CD4-positive, CD25-positive, alpha-beta regulatory T cell (primary cell): ENCODE measurements around the gene R3HDM4. TPM values are rescaled to one million over a fixed set of nuclear protein-coding genes. Genes with fewer than 3 reads are reported as not detected.

Experiments used
- ATAC-seq, 2 donors: fragments of 150-1000 bp; cut with Tn5 transposase; one replicate each; pipeline ENCODE4 v1.10.0; 2021; ENCODE audit warnings: low read depth in 2 of 2, moderate number of reproducible peaks in 2 of 2, moderate library complexity in 1 of 2
- DNase-seq, 3 donors: peaks; one replicate each; pipeline versions ENCODE4 v3.0.0 to v3.0.0-alpha.2; 2012 to 2022; ENCODE audit warnings: mixed read lengths in 1 of 3
- H3K27ac ChIP-seq: one replicate; pipeline ENCODE4 v1.7.0; 2013; ENCODE audit warnings: mild to moderate bottlenecking, low read length; ENCODE audit not compliant: insufficient read depth, poor library complexity, severe bottlenecking
- H3K27me3 ChIP-seq: one replicate; pipeline ENCODE4 v1.7.0; 2013; ENCODE audit warnings: low read length; ENCODE audit not compliant: control insufficient read depth, insufficient read depth
- H3K36me3 ChIP-seq: one replicate; pipeline ENCODE4 v1.7.0; 2013; ENCODE audit warnings: mild to moderate bottlenecking, low read length, moderate library complexity; ENCODE audit not compliant: control insufficient read depth, insufficient read depth
- H3K4me1 ChIP-seq: 2 replicates; pipeline ENCODE4 v1.7.0; 2013; ENCODE audit warnings: mild to moderate bottlenecking, low read length; ENCODE audit not compliant: insufficient read depth, control insufficient read depth, poor library complexity, severe bottlenecking
- H3K4me3 ChIP-seq: one replicate; pipeline ENCODE4 v1.7.0; 2013; ENCODE audit warnings: low read depth, mild to moderate bottlenecking, low read length, moderate library complexity
- H3K9me3 ChIP-seq, 2 experiments: 1 replicate in 1 of 2; 2 replicates in 1 of 2; pipeline ENCODE4 v1.7.0; 2013; ENCODE audit warnings: low read length in 2 of 2, mild to moderate bottlenecking in 1 of 2, moderate library complexity in 1 of 2; ENCODE audit not compliant: control insufficient read depth in 2 of 2
- H3K27ac Mint-ChIP-seq, 3 donors: one replicate each; pipeline ENCODE4 v1.8.0; 2020 to 2022; ENCODE audit warnings: mild to moderate bottlenecking in 3 of 3, mixed read lengths in 3 of 3, moderate library complexity in 2 of 3
- H3K27me3 Mint-ChIP-seq: one replicate; pipeline ENCODE4 v1.8.0; 2022; ENCODE audit warnings: mild to moderate bottlenecking, mixed read lengths
- H3K36me3 Mint-ChIP-seq: one replicate; pipeline ENCODE4 v1.8.0; 2020; ENCODE audit warnings: mixed read lengths
- H3K4me1 Mint-ChIP-seq, 4 donors: one replicate each; pipeline ENCODE4 v1.8.0; 2020 to 2022; ENCODE audit warnings: mixed read lengths in 4 of 4, mild to moderate bottlenecking in 1 of 4
- H3K4me3 Mint-ChIP-seq, 4 donors: one replicate each; pipeline ENCODE4 v1.8.0; 2020 to 2022; ENCODE audit warnings: mild to moderate bottlenecking in 4 of 4, mixed read lengths in 4 of 4, moderate library complexity in 3 of 4
- H3K9me3 Mint-ChIP-seq, 7 donors: one replicate each; pipeline ENCODE4 v1.8.0; 2020 to 2022; ENCODE audit warnings: mixed read lengths in 7 of 7, mild to moderate bottlenecking in 3 of 7, moderate library complexity in 2 of 7
- polyA plus RNA-seq, 4 donors: library from polyadenylated mRNA; unstranded; fragments of 300-500 nt; fragmentation: Illumina TruSeq; gene quantifications; one replicate each; pipeline ENCODE4 v1.2.3, GENCODE V29; 2021
- total RNA-seq: library from RNA; stranded (reverse); gene quantifications from one replicate; pipeline ENCODE4 v1.2.3, GENCODE V29; 2022

Gene R3HDM4
- total and polyA plus RNA-seq, 5 donors from 2014 or later = 249 to 283 (median 266) TPM

DNA sequence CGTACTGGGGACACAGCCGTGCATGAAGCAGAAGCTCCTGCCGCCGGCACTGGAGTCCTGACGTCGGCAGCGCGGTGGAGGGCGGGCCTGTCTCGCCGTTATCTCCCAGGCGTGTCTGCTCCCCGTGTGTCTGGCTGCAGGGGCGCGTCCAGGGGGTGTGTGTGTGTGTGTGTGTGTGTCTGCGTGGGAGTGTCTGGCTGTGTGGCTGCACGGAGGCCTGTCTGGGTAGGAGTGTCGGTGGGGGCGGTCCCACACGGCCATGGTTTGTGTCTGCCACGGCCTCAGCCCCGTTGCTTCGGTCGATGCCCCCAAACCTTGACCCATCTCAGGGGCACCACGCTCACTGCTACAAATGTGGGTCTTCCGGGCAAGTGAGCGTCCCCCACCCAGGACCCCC, 31.1 kb upstream of the R3HDM4 start:
- no peak overlapping the region for H3K27ac ChIP-seq
- ATAC-seq (no peak), DNase-seq (no peak)
- H3K27me3 ChIP-seq = no peaks in the 10 kb centered on the region
- H3K4me1 ChIP-seq = peaks cover 18% of the 10 kb centered on the region
- Mint-ChIP-seq H3K36me3 (no peaks in the 10 kb centered on the region), H3K27ac (no peak overlapping the region), H3K4me1 (peaks cover 0 to 18% (median 14%) of the 10 kb centered on the region in 4 donors), H3K27me3 (no peaks in the 10 kb centered on the region), H3K9me3 (peaks cover 0 to 1% (median 0%) of the 10 kb centered on the region in 7 donors), H3K4me3 (no peak overlapping the region)
- H3K36me3 ChIP-seq = no peaks in the 10 kb centered on the region
- no peak overlapping the region for H3K4me3 ChIP-seq
- H3K9me3 ChIP-seq = no peaks in the 10 kb centered on the region

DNA sequence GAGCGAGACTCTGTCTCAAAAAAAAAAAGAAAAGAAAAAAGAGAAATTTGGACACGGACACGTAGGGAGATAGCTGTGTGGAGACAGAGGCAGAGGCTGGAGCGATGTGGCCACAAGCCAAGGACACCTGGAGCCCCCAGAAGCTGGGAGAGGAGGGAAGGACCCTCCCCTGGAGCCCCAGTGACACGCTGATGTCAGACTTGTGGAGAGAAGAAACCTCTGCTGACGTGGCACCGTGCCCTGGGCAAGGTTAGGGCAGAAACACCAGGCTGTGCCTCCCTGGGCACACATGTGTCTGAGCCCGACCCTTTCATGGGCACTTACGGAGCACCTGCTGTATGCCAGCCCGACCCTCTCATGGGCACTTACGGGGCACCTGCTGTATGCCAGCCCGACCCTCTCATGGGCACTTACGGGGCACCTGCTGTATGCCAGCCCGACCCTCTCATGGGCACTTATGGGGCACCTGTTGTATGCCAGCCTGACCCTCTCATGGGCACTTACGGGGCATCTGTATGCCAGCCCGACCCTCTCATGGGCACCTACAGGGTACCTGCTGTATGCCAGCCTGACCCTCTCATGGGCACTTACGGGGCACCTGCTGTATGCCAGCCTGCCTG, 30.6 kb upstream of the R3HDM4 start:
- Histone ChIP-seq H3K27me3 (no peaks in the 10 kb centered on the region), H3K9me3 (no peaks in the 10 kb centered on the region), H3K36me3 (no peaks in the 10 kb centered on the region), H3K4me1 (peaks cover 18% of the 10 kb centered on the region), H3K4me3 (no peak overlapping the region), H3K27ac (no peak overlapping the region)
- Mint-ChIP-seq H3K4me1 (peaks cover 0 to 18% (median 14%) of the 10 kb centered on the region in 4 donors), H3K9me3 (peaks cover 0 to 1% (median 0%) of the 10 kb centered on the region in 7 donors), H3K36me3 (no peaks in the 10 kb centered on the region), H3K27ac (peak overlapping the region in 1 of 3 donors; percentile 60), H3K27me3 (no peaks in the 10 kb centered on the region), H3K4me3 (no peak overlapping the region)
- no peak for DNase-seq
- ATAC-seq = no peak

DNA sequence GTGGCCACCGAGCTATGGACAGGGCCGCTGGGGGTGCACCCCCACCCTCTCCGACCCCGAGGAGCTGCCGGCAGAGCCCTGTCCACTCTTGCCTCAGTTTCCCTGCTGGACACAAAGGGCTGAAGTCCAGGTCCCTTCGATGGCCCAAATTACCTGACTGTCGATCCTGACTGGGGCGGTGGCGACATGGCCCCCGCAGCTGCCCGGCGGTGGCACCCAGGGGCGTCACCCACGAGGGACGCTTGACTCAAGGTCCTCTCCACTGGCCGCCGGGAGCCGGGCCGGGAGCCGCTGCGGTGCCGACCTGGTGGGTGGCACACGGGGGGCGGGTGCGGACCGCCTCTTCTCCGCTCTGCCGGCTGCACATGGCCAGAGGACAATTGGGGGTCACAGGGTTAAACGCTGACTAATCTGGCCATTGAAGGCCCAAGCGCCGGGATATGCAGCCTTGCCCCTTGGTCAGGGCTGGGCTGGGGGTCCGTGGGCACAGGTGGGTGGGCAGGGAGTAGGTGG, 29.2 kb upstream of the R3HDM4 start:
- peaks cover 0 to 3% (median 0%) of the 10 kb centered on the region in 7 donors for H3K9me3 Mint-ChIP-seq
- H3K36me3 Mint-ChIP-seq = peaks cover 3% of the 10 kb centered on the region
- no peaks in the 10 kb centered on the region for H3K27me3 ChIP-seq
- no peaks in the 10 kb centered on the region for H3K9me3 ChIP-seq
- no peak overlapping the region for H3K4me3 Mint-ChIP-seq
- no peaks in the 10 kb centered on the region for H3K36me3 ChIP-seq
- ATAC-seq = no peak
- no peaks in the 10 kb centered on the region for H3K27me3 Mint-ChIP-seq
- H3K4me1 ChIP-seq = peaks cover 18% of the 10 kb centered on the region
- H3K4me3 ChIP-seq = no peak overlapping the region
- DNase-seq = no peak
- H3K4me1 Mint-ChIP-seq = peaks cover 0 to 28% (median 18%) of the 10 kb centered on the region in 4 donors
- no peak overlapping the region for H3K27ac ChIP-seq
- no peak overlapping the region for H3K27ac Mint-ChIP-seq

DNA sequence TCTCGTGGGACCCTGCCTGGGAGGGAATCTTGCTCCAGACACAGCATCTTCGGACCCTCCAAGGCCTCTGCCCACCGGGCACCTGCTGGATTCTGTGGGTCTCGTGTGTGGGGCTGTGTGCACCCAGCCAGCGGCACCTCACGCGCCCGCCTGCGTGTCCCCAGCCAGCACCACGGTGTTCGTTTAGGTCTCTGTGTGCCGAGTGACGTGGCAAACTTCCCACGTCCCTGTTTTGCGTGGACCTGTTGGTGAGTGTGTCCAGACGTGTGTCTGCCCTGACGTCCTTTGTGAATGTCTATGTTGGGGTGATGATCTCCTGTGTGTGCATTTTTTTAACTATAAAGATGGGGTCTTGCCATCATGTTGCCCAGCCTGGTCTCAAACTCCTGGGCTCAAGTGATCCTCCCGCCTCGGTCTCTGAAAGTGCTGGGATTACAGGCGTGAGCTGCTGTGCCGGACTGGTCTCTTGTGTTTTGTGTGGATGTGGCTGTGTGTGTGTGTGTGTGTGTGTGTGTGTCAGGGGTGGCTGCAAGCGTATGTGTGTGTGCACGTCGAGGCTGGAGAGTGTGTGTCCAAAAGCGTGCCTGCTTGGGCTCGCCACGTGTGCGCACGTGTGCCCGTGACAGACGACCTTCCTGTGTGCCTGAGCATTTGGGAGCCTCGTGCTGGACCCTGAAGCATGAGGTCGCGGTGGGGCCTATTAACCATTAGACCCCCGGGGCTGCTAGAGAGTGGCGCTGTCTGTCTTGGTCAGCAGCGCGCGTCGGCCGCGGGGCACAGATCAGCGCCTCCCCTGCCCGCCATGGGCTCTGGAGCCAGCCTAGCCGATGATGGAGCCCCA, 28.5 kb upstream of the R3HDM4 start:
- H3K27ac Mint-ChIP-seq = peak overlapping the region in 2 of 3 donors; percentile 32 to 70
- Histone ChIP-seq H3K36me3 (no peaks in the 10 kb centered on the region), H3K27ac (peak overlapping the region; percentile 66), H3K27me3 (no peaks in the 10 kb centered on the region), H3K9me3 (no peaks in the 10 kb centered on the region), H3K4me3 (peak overlapping the region; percentile 53), H3K4me1 (peaks cover 18% of the 10 kb centered on the region)
- ATAC-seq (no peak), DNase-seq (no peak)
- H3K4me1 Mint-ChIP-seq = peaks cover 0 to 33% (median 19%) of the 10 kb centered on the region in 4 donors
- no peaks in the 10 kb centered on the region for H3K27me3 Mint-ChIP-seq
- peaks cover 3% of the 10 kb centered on the region for H3K36me3 Mint-ChIP-seq
- H3K9me3 Mint-ChIP-seq = peaks cover 0 to 3% (median 0%) of the 10 kb centered on the region in 7 donors
- peak overlapping the region; percentile 21 to 83 (median 78) for H3K4me3 Mint-ChIP-seq

DNA sequence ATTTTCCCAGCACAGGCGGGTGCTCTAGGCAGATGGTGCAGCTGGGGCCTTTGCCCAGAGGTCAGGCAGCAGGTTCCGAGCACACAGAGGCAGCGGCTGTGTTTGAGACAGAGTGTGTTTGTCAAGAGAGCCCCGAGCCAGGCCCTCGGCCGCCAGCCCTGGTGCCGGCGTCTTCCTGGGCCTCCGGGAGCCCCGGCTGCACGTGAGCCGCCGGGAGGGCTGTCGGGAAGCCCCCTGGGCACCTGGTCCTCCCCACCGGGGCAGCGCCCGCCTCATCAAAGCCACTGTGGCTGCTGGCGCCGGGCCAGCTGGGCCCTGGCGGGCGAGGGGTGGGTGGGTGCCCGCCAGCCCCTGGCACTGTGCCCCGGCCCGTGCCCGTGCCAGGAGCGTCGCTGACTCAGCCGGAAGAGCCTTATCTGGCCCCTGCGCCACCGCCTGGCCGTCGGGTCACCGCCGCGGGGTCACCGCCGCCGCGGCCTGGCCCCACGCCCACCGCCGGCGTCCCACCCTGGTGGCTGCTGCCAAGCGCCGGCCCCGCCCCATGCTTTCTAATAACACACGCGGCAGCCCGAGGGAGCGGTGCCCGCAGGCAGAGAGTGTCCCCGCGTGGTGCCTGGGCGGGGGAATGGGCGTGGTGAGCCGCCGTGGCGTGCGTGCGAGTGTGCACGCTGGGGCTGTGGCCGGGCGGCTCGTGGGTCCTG, 27.7 kb upstream of the R3HDM4 start:
- peaks cover 3% of the 10 kb centered on the region for H3K36me3 Mint-ChIP-seq
- Histone ChIP-seq H3K27ac (peak overlapping the region; percentile 66), H3K9me3 (no peaks in the 10 kb centered on the region), H3K36me3 (no peaks in the 10 kb centered on the region), H3K27me3 (no peaks in the 10 kb centered on the region), H3K4me1 (peaks cover 18% of the 10 kb centered on the region), H3K4me3 (peak overlapping the region; percentile 53)
- H3K27me3 Mint-ChIP-seq = no peaks in the 10 kb centered on the region
- DNase-seq = peak; percentile 64 to 73 (median 72)
- peak overlapping the region; percentile 76 to 100 (median 87) for H3K27ac Mint-ChIP-seq
- peak; percentile 73 to 78 for ATAC-seq
- peaks cover 0 to 33% (median 19%) of the 10 kb centered on the region in 4 donors for H3K4me1 Mint-ChIP-seq
- peaks cover 0 to 3% (median 0%) of the 10 kb centered on the region in 7 donors for H3K9me3 Mint-ChIP-seq
- peak overlapping the region; percentile 78 to 83 (median 81) for H3K4me3 Mint-ChIP-seq

DNA sequence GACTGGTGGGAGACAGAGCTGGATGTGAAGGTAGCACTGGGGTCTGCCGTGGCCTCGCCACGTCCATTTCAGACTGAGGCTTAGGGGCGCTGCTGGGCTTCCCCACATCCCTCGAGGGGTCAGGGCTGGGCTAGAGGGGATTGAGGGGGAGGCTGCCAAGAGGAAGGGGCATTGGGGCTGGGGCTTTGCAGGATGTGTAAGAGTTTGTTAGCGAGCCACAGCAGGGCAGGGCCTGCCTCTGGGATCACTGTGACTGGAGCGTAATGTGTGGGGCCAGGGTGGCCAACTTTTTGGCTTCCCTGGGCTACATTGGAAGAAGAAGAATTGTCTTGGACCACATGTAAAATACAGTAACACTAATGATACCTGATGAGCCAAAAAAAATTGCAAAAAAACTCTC, 26.9 kb upstream of the R3HDM4 start:
- H3K4me3 ChIP-seq = no peak overlapping the region
- Mint-ChIP-seq H3K4me1 (peaks cover 0 to 35% (median 18%) of the 10 kb centered on the region in 4 donors), H3K4me3 (peak overlapping the region; percentile 78 to 83 (median 80)), H3K27me3 (no peaks in the 10 kb centered on the region), H3K9me3 (peaks cover 0 to 3% (median 0%) of the 10 kb centered on the region in 7 donors), H3K27ac (peak overlapping the region; percentile 76 to 100 (median 87)), H3K36me3 (peaks cover 3% of the 10 kb centered on the region)
- H3K27me3 ChIP-seq = no peaks in the 10 kb centered on the region
- H3K36me3 ChIP-seq = no peaks in the 10 kb centered on the region
- ATAC-seq (no peak), DNase-seq (no peak)
- peak overlapping the region; percentile 66 for H3K27ac ChIP-seq
- peaks cover 18% of the 10 kb centered on the region for H3K4me1 ChIP-seq
- no peaks in the 10 kb centered on the region for H3K9me3 ChIP-seq

DNA sequence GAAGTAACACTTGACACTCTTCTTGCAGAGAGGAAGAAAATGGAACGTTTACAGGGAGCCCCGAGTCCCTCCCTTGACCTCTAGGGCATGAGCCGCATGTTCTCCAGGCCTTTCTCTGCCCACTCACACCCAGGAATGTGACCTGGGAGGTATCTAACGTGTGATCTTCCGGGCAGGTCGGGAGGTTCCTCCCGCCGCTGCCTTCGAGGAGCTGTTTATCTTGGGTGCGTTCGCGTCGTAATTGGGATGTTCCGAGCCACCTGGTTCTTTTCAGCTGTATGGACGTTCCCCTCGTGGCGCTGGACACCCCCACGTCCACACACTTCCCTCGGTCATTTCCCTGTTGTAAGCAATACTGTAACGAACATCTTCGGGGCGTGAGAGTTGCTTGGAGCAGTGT, 26.4 kb upstream of the R3HDM4 start:
- Mint-ChIP-seq H3K4me3 (peak overlapping the region in 1 of 4 donors; percentile 13), H3K27ac (peak overlapping the region in 1 of 3 donors; percentile 87)
- H3K36me3 ChIP-seq = no peaks in the 10 kb centered on the region

More for the DNA sequence above, 26.4 kb upstream of the R3HDM4 start:
- no peak for DNase-seq
- Mint-ChIP-seq H3K36me3 (peaks cover 3% of the 10 kb centered on the region), H3K4me1 (peaks cover 0 to 35% (median 18%) of the 10 kb centered on the region in 4 donors), H3K9me3 (peaks cover 0 to 3% (median 0%) of the 10 kb centered on the region in 7 donors), H3K27me3 (no peaks in the 10 kb centered on the region)
- no peak overlapping the region for H3K4me3 ChIP-seq
- ATAC-seq = no peak
- no peaks in the 10 kb centered on the region for H3K27me3 ChIP-seq
- H3K9me3 ChIP-seq = no peaks in the 10 kb centered on the region
- no peak overlapping the region for H3K27ac ChIP-seq
- H3K4me1 ChIP-seq = peaks cover 18% of the 10 kb centered on the region
